Upper lobe of left lung (tissue), 6 donors: ENCODE data around the gene BEST4. TPM values are rescaled to one million over a fixed set of nuclear protein-coding genes. Genes with fewer than 3 reads are reported as not detected.
A peak's percentile ranks its signal among the peaks of the same experiment; 100 is the strongest.
"Not testable (repeated sequence)": the region's sequence is repeated elsewhere in the genome, so short reads cannot be mapped to it uniquely, and the experiment has no call there.

ENCODE experiments used
- ATAC-seq, 2 donors: fragments of 200-7000 bp; cut with Tn5 transposase; one replicate each; pipeline ENCODE4 v1.9.1; 2022; ENCODE audit warnings: mild to moderate bottlenecking in 2 of 2, moderate library complexity in 2 of 2; ENCODE audit not compliant: low FRiP score in 2 of 2
- DNase-seq, 2 donors: peaks; one replicate each; pipeline ENCODE4 v3.0.0-alpha.2; 2019 to 2020
- H3K27ac ChIP-seq, 4 donors: fragments of 200-600 bp; sonication (generic); one replicate each; pipeline ENCODE4 v1.5.1; 2016 to 2019
- H3K27me3 ChIP-seq, 4 donors: fragments of 200-600 bp; sonication (generic); one replicate each; pipeline ENCODE4 v1.5.1; 2017 to 2019
- H3K36me3 ChIP-seq, 4 donors: fragments of 200-600 bp; sonication (generic); one replicate each; pipeline ENCODE4 v1.5.1; 2016 to 2019
- H3K4me1 ChIP-seq, 4 donors: fragments of 200-600 bp; sonication (generic); one replicate each; pipeline ENCODE4 v1.5.1; 2018 to 2019
- H3K4me3 ChIP-seq, 4 donors: fragments of 200-600 bp; sonication (generic); one replicate each; pipeline ENCODE4 v1.5.1; 2017 to 2019; ENCODE audit warnings: mild to moderate bottlenecking in 2 of 4, moderate library complexity in 1 of 4
- H3K9me3 ChIP-seq, 4 donors: fragments of 200-600 bp; sonication (generic); one replicate each; pipeline ENCODE4 v1.5.1; 2018 to 2019
- EP300 ChIP-seq, 4 donors: sonication (generic); formaldehyde crosslinking; IDR thresholded peaks; one replicate each; pipeline ENCODE4 v1.5.1; 2017; ENCODE audit warnings: antibody characterized with exemption in 4 of 4, control low read depth in 2 of 4
- POLR2A ChIP-seq, 4 donors: fragments of 450-650 bp; IDR thresholded peaks; one replicate each; pipeline ENCODE4 v1.5.1; 2016 to 2017; ENCODE audit warnings: antibody characterized with exemption in 4 of 4, mild to moderate bottlenecking in 2 of 4
- POLR2AphosphoS5 ChIP-seq, 2 donors: sonication (generic); formaldehyde crosslinking; IDR thresholded peaks; one replicate each; pipeline ENCODE4 v1.5.1; 2017; ENCODE audit warnings: antibody characterized with exemption in 2 of 2
- WGBS, 2 donors: methylation state at CpG; one replicate each; pipeline ENCODE4 v1.1.5; 2017 to 2018; 5-methylcytosine and 5-hydroxymethylcytosine counted together
- total RNA-seq, 6 donors: library from RNA; depleted of rRNA in 4 of 6; stranded (reverse); fragments of >200 nt in 4 of 6; gene quantifications; one replicate each; pipeline versions ENCODE4 v1.1.0 to v1.2.1, GENCODE V29; 2016 to 2021
- TF ChIP-seq, protein P1 (sequence below), 6 experiments: fragments of 450-650 bp in 4 of 6; fragments of 200-600 bp in 2 of 6; sonication (generic) in 2 of 6; IDR thresholded peaks; one replicate each; pipeline ENCODE4 v1.5.1; 2016 to 2019; ENCODE audit warnings: antibody characterized with exemption in 6 of 6
- donor health status: DM: no; HTN: no; CAD: no; lungs with moderate emphysema.
- donor health status: DM: no; HTN: yes; CAD: no; lungs with severe emphysema.

The BEST4 gene
- total RNA-seq, 6 donors from 2014 or later = 0.30 to 9.1 (median 0.81) TPM

DNA sequence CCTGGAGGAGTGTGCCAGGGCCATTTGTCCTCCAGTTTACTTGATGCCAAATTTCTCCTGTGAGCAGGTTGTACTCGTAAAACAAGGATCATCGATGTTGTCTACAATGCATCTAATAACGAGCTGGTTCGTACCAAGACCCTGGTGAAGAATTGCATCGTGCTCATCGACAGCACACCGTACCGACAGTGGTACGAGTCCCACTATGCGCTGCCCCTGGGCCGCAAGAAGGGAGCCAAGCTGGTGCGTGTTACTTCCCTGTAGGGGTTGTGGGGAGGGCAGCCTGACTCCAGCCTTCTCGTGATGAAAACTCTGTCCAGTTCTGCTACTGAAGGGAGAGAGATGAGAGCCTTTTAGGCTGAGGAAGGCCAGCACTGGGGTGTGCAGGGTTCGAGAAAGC lies 10.4 kb downstream of the BEST4 start:
- Histone ChIP-seq H3K9me3 (no peaks in the 10 kb centered on the region), H3K36me3 (peaks cover 11 to 62% (median 45%) of the 10 kb centered on the region in 4 donors), H3K27me3 (no peaks in the 10 kb centered on the region), H3K4me1 (peaks cover 16 to 33% (median 24%) of the 10 kb centered on the region in 4 donors), H3K4me3 (peak overlapping the region in 1 of 4 donors; percentile 91), H3K27ac (no peak overlapping the region)
- 80 to 88% methylated on average over 7 to 14 of the region's 14 CpGs for WGBS, 2 donors
- TF ChIP-seq EP300 (IDR thresholded peaks at IDR 0.05) (no peak), POLR2A (IDR thresholded peaks at IDR 0.05) (no peak), POLR2AphosphoS5 (IDR thresholded peaks at IDR 0.05) (no peak)
- TF ChIP-seq, protein P1, sequence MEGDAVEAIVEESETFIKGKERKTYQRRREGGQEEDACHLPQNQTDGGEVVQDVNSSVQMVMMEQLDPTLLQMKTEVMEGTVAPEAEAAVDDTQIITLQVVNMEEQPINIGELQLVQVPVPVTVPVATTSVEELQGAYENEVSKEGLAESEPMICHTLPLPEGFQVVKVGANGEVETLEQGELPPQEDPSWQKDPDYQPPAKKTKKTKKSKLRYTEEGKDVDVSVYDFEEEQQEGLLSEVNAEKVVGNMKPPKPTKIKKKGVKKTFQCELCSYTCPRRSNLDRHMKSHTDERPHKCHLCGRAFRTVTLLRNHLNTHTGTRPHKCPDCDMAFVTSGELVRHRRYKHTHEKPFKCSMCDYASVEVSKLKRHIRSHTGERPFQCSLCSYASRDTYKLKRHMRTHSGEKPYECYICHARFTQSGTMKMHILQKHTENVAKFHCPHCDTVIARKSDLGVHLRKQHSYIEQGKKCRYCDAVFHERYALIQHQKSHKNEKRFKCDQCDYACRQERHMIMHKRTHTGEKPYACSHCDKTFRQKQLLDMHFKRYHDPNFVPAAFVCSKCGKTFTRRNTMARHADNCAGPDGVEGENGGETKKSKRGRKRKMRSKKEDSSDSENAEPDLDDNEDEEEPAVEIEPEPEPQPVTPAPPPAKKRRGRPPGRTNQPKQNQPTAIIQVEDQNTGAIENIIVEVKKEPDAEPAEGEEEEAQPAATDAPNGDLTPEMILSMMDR (IDR thresholded peaks at IDR 0.05) = no peak
- DNase-seq (no peak), ATAC-seq (no peak)

DNA sequence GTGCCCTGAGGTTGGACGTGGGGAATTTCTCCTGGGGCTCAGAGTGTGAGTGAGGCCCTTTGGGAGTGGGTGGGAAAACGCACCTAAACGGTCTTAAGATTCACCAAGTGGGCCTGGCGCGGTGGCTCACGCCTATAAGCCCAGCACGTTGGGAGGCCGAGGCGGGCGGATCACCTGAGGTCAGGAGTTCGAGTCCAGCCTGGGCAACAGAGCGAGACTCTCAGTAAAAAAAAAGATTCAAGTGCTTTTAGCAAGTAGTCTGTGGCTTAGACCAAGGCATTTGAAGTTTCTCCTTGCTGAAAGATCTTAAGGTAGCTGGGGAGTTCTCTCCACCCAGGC lies 11.3 kb downstream of the BEST4 start:
- DNase-seq (peak in 1 of 2 donors; percentile 62), ATAC-seq (no peak)
- Histone ChIP-seq H3K9me3 (no peaks in the 10 kb centered on the region), H3K36me3 (peaks cover 11 to 55% (median 45%) of the 10 kb centered on the region in 4 donors), H3K4me1 (peaks cover 16 to 33% (median 24%) of the 10 kb centered on the region in 4 donors), H3K27ac (peak overlapping the region; percentile 86 to 94 (median 94)), H3K27me3 (no peaks in the 10 kb centered on the region), H3K4me3 (peak overlapping the region; percentile 70 to 91 (median 80))
- 63 to 65% methylated on average over 12 of the region's 12 CpGs for WGBS, 2 donors
- no peak for TF ChIP-seq EP300 (IDR thresholded peaks at IDR 0.05)
- TF ChIP-seq, protein P1 (IDR thresholded peaks at IDR 0.05) = no peak
- no peak for TF ChIP-seq POLR2A (IDR thresholded peaks at IDR 0.05)
- TF ChIP-seq POLR2AphosphoS5 (IDR thresholded peaks at IDR 0.05) = no peak

DNA sequence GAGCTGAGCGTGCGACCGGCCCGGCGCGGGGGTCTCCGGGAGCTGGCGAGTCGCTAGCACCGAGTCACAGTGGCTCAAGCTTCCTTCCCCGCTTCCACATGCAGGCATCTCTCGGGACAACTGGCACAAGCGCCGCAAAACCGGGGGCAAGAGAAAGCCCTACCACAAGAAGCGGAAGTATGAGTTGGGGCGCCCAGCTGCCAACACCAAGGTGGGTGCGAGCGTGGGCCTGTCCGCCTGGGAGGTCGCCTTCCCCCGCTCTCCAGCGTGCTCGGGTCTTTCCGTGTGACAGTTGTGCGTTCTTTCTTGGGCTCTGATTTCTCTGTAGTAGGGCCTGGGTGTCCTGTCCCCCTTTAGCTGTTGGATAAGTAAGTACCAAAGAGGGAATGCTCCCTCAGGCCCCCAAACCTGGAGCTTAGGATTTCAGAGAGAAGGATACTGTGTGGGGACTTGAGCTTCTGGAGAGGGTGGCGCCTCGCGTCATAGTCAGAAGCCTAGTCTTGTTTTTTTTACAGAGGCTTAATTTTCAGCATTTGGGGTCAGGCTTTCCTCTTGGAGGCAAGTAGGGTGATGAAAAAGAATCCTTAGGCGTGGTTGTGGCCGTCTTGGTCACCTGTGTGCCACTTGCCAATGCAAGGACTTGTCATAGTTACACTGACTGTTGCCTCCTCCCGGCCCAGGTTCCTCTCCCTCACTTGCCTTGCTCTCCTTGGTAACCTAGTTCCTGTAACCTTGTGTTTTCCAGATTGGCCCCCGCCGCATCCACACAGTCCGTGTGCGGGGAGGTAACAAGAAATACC lies 11.8 kb downstream of the BEST4 start:
- ATAC-seq (peak; percentile 23 to 43), DNase-seq (peak in 1 of 2 donors; percentile 44)
- Histone ChIP-seq H3K36me3 (peaks cover 11 to 50% (median 44%) of the 10 kb centered on the region in 4 donors), H3K9me3 (no peaks in the 10 kb centered on the region), H3K27ac (peak overlapping the region; percentile 86 to 94 (median 94)), H3K27me3 (no peaks in the 10 kb centered on the region), H3K4me1 (peaks cover 16 to 33% (median 24%) of the 10 kb centered on the region in 4 donors), H3K4me3 (peak overlapping the region; percentile 70 to 91 (median 80))
- TF ChIP-seq, protein P1 (IDR thresholded peaks at IDR 0.05) = no peak
- TF ChIP-seq POLR2A (IDR thresholded peaks at IDR 0.05) = no peak
- no peak for TF ChIP-seq EP300 (IDR thresholded peaks at IDR 0.05)
- TF ChIP-seq POLR2AphosphoS5 (IDR thresholded peaks at IDR 0.05) = no peak
- 9 to 22% methylated on average over 14 to 20 of the region's 36 CpGs for WGBS, 2 donors

DNA sequence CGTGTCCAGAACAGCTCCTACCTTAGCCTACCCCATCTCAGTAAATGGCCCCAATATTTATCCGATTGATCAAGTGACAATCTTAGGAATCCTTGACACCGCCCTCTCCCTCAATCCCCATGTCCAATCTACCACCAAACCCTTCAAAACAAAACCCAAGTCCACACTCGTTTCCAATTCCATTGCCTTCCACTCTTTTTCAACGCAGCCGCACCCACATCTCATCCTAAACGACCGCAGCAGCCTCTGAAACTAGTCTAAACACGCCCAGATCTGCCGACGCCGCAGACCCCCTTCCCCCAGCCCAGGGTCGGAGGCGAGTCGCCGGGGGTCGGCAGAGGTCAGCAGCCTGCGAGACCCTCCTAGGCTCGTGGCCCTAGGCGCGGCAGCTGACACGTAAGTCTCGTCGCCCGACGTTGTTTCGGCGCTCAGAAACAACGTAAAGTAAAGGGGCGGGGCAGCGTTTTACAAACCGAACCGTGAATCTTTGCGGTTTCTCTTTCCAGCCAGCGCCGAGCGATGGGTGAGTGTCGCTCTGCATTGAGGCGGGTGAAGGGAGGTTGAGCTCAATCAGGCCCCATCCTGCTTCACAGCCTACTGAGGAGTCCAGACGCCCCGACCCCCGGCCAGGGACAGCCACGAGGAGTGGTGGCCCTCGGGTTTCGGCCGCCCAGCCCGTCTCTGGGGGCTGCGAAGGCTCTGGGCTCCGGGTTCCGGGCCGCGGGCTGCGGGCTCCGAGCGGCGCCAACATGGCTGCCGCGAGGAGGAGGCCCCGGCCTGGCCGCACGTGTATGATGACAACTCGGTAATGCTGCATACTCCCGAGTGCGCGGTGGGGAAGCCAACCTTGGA lies 12.7 kb downstream of the BEST4 start, which contains the start of gene RPS8:
RPS8 (plus strand) TSS at position 463 of the 852 bp plus-strand sequence; CDS start at position 520, 57 bp downstream.
- 0 to 1% methylated on average over 22 to 49 of the region's 65 CpGs for WGBS, 2 donors
- H3K4me3 ChIP-seq = peak within 1 kb of the TSS; percentile 70 to 91 (median 80)
- ATAC-seq = peak; percentile 90 to 96
- H3K27ac ChIP-seq = peak within 1 kb of the TSS; percentile 86 to 94 (median 94)
- DNase-seq = peak; percentile 91 to 92
- H3K9me3 ChIP-seq = no peaks in the 10 kb centered on the region
- no peaks in the 10 kb centered on the region for H3K27me3 ChIP-seq
- TF ChIP-seq, protein P1 (IDR thresholded peaks at IDR 0.05) = peak in 2 of 6 experiments; percentile 16 to 17
- peak; percentile 56 to 98 (median 92) for TF ChIP-seq POLR2A (IDR thresholded peaks at IDR 0.05)
- TF ChIP-seq EP300 (IDR thresholded peaks at IDR 0.05) = peak in 1 of 4 donors; percentile 68
- peak; percentile 98 to 99 for TF ChIP-seq POLR2AphosphoS5 (IDR thresholded peaks at IDR 0.05)
- peaks cover 11 to 42% (median 36%) of the 10 kb centered on the region in 4 donors for H3K36me3 ChIP-seq
- H3K4me1 ChIP-seq = peaks cover 16 to 33% (median 24%) of the 10 kb centered on the region in 4 donors

DNA sequence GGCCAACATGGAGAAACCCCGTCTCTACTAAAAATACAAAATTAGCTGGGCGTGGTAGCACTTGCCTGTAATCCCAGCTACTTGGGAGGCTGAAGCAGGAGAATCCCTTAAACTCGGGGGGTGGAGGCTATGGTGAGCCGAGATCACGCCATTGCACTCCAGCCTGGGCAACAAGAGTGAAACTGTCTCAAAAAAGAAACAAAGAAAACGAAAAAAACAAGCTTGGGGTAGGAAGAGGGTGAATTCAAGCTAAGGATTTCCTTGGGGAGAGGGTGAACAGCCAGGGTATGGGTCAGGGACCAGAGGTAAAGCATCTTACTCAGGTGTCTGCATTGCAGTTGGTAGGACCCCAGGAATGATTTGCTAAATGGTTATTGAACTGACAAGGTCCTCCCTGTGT lies 21.5 kb downstream of the BEST4 start:
- H3K27me3 ChIP-seq, H3K36me3 ChIP-seq, H3K4me3 ChIP-seq, ATAC-seq, H3K4me1 ChIP-seq, DNase-seq, H3K27ac ChIP-seq, H3K9me3 ChIP-seq: not testable (repeated sequence)
- 96% methylated on average over 6 of the region's 6 CpGs for WGBS, 2 donors
